GM13976 (cell line): ENCODE measurements around the gene RTCA.

ENCODE experiments used
- DNase-seq: peaks from one replicate; pipeline ENCODE4 v3.0.0; 2012; ENCODE audit warnings: low spot score
- in situ Hi-C: fragments of 300-500 bp; cut with MboI; formaldehyde crosslinking; loops from one replicate; pipeline ENCODE4 v1.12.0; 2022; ENCODE audit warnings: low sequenced_read_pairs, mixed read lengths, inconsistent platforms; ENCODE audit not compliant: unreplicated experiment
- TF ChIP-seq, protein P1 (sequence below): IDR thresholded peaks from 2 replicates; pipeline ENCODE4 v1.5.1; 2012; ENCODE audit warnings: borderline replicate concordance, mild to moderate bottlenecking; ENCODE audit not compliant: insufficient read depth; ENCODE audit errors: extremely low read depth, missing control alignments, control extremely low read depth

RTCA gene

GRCh38 chr1:100300691-100301090 is 34.7 kb downstream of the RTCA start:
- TF ChIP-seq, protein P1, sequence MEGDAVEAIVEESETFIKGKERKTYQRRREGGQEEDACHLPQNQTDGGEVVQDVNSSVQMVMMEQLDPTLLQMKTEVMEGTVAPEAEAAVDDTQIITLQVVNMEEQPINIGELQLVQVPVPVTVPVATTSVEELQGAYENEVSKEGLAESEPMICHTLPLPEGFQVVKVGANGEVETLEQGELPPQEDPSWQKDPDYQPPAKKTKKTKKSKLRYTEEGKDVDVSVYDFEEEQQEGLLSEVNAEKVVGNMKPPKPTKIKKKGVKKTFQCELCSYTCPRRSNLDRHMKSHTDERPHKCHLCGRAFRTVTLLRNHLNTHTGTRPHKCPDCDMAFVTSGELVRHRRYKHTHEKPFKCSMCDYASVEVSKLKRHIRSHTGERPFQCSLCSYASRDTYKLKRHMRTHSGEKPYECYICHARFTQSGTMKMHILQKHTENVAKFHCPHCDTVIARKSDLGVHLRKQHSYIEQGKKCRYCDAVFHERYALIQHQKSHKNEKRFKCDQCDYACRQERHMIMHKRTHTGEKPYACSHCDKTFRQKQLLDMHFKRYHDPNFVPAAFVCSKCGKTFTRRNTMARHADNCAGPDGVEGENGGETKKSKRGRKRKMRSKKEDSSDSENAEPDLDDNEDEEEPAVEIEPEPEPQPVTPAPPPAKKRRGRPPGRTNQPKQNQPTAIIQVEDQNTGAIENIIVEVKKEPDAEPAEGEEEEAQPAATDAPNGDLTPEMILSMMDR: no peak
- in situ Hi-C loops: no loop called here
- no peak for DNase-seq

- DNase-seq: no peak
- TF ChIP-seq, protein P1: no peak
- in situ Hi-C loops: no loop called here
Observed at GRCh38 chr1:100302739-100303138, 36.7 kb downstream of the RTCA start.

DNA sequence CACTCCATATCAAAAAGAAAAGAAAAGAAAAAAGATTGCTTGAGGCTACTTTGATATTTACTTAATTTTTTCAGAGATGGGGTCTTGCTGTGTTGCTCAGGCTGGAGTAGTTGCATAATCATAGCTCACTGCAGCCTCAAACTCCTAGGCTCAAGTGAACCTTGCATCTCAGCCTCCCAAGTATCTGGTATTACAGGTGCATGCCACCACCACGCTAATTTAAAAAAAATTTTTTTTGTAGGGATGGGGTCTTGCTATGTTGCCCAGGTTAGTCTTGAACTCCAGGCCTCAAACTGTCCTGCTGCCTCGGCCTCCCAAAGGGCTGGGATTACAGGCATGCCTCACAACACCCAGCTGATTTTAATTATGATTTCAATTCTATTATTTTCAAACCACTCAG is 38.2 kb downstream of the RTCA start:
- DNase-seq: no peak
- TF ChIP-seq, protein P1: no peak
- in situ Hi-C loops: no loop called here

- TF ChIP-seq, protein P1: no peak
- in situ Hi-C loops: no loop called here
- no peak for DNase-seq
Observed at GRCh38 chr1:100304921-100305320, 38.9 kb downstream of the RTCA start.

DNA sequence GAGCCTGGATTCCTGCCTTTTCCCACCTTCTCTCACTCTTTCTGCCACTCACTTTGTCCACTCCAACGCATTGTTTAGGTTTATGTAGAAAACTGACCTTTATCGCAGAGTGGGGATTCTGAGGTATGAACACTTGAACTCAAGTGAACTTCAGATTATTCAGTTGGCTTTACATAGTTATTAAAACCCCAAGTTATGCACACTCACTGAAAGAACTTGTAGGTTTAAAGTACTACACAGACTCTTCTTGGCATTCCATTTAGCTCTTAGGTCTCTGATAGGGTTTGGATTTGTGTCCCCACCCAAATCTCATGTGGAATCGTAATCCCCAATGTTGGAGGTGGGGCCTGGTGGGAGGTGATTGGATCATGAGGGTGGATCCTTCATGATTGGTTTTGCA is 39.9 kb downstream of the RTCA start:
- in situ Hi-C loops: no loop called here
- DNase-seq: no peak
- TF ChIP-seq, protein P1: no peak

- TF ChIP-seq, protein P1: no peak
- DNase-seq: no peak
- in situ Hi-C loops: no loop called here
Observed at GRCh38 chr1:100306735-100307313, 40.8 kb downstream of the RTCA start.
